Loucy (cell line): ENCODE measurements around the gene LINGO1.

Experiments
- H2AFZ ChIP-seq: fragments of 200-600 bp; sonication (generic); 2 replicates; pipeline ENCODE4 v1.6.0; 2016; ENCODE audit warnings: antibody characterized with exemption, mild to moderate bottlenecking, low read length, moderate library complexity
- H3F3A ChIP-seq: fragments of 200-600 bp; 2 replicates; pipeline ENCODE4 v1.6.0; 2016; ENCODE audit warnings: antibody characterized with exemption, low read depth, mild to moderate bottlenecking
- H3K27me3 ChIP-seq: fragments of 200-600 bp; sonication (generic); 2 replicates; pipeline ENCODE4 v1.6.1; 2014; ENCODE audit warnings: low read length, mild to moderate bottlenecking; ENCODE audit not compliant: insufficient read depth, poor library complexity, severe bottlenecking
- H3K36me3 ChIP-seq: fragments of 200-600 bp; sonication (generic); 2 replicates; pipeline ENCODE4 v1.6.1; 2016; ENCODE audit warnings: low read length; ENCODE audit not compliant: insufficient read depth
- H3K4me1 ChIP-seq: fragments of 200-600 bp; sonication (generic); 2 replicates; pipeline ENCODE4 v1.5.1; 2014; ENCODE audit warnings: low read length, mild to moderate bottlenecking; ENCODE audit not compliant: insufficient read depth, poor library complexity, severe bottlenecking
- H3K4me2 ChIP-seq: fragments of 200-600 bp; sonication (generic); 2 replicates; pipeline ENCODE4 v1.6.0; 2014; ENCODE audit warnings: antibody characterized with exemption, low read length, low read depth, mild to moderate bottlenecking; ENCODE audit not compliant: poor library complexity, severe bottlenecking
- H3K4me3 ChIP-seq: fragments of 200-600 bp; sonication (generic); 2 replicates; pipeline ENCODE4 v1.5.1; 2014; ENCODE audit warnings: low read length, mild to moderate bottlenecking, mixed read lengths; ENCODE audit not compliant: poor library complexity, severe bottlenecking
- H3K79me2 ChIP-seq: fragments of 200-600 bp; sonication (generic); 2 replicates; pipeline ENCODE4 v1.6.1; 2014; ENCODE audit warnings: low read length; ENCODE audit not compliant: insufficient read depth
- H3K9ac ChIP-seq: fragments of 200-600 bp; sonication (generic); 2 replicates; pipeline ENCODE4 v1.6.0; 2014; ENCODE audit warnings: mild to moderate bottlenecking, low read depth, low read length, moderate library complexity; ENCODE audit not compliant: poor library complexity, severe bottlenecking
- H3K9me2 ChIP-seq: fragments of 200-600 bp; sonication (generic); replicated peaks from 2 replicates; pipeline ENCODE4 v1.6.1; 2016; ENCODE audit warnings: low read depth, low read length, mixed read lengths
- H3K9me3 ChIP-seq: fragments of 200-600 bp; sonication (generic); 2 replicates; pipeline ENCODE4 v1.6.1; 2014; ENCODE audit warnings: mild to moderate bottlenecking, antibody characterized with exemption, low read length, low read depth; ENCODE audit not compliant: insufficient read depth
- H4K20me1 ChIP-seq: fragments of 200-600 bp; sonication (generic); 2 replicates; pipeline ENCODE4 v1.6.0; 2014; ENCODE audit warnings: antibody characterized with exemption, low read length, mild to moderate bottlenecking; ENCODE audit not compliant: insufficient read depth, poor library complexity, severe bottlenecking
- CTCF ChIP-seq: fragments of 200-600 bp; sonication (generic); conservative IDR thresholded peaks from 2 replicates; pipeline ENCODE4 v1.5.1; 2014; ENCODE audit warnings: mild to moderate bottlenecking, antibody characterized with exemption, low read length
- EZH2phosphoT487 ChIP-seq: fragments of 200-600 bp; IDR thresholded peaks from 2 replicates; pipeline ENCODE4 v1.6.1; 2018; ENCODE audit warnings: antibody characterized with exemption, mild to moderate bottlenecking, moderate library complexity, borderline replicate concordance

Gene LINGO1

DNA sequence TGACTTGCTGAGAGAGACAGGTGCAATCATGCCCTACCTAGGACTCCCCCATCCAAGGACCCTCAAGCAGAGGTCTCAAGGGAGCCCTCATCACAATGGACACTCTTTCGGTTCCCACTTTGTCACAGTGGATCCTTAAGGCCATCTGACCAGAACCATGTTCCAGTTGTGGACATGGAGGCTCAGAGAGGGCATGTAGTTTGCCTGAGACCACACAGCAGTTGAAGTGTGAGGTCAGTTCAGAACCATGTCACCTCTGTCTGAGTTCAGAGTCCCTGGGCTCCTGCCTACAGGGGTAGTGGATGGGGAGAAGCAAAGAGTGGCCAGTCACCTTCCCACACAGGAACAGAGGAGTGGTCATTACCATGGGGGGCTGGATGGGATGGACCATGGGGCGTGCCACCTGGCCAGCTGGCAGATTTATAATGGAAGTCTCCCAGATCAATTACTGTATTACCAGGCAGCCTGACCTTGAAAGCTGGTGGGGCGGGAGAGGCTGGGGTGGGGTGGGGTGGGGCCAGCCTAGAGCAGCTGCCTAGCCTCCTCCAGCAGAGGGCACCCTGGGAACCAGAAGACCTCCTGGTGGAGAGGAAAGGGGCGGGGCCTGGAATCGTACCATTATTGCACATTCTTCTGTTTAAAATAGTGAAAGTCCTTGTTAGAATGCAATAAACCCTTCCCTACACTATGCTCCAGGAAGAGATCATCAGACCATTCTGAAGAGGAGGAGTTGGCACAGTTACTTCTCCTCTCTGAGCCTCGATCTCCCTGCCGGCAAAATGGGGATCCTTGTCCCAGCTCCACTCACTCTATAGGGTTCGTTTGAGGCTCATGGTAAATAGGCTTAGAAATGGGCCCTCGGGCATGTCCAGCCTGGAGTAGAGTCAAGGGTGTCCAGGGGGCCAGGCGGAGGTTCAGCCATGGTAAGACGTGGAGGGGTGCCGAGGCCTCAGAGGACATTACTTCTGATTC lies 26.9 kb upstream of the LINGO1 start:
- Histone ChIP-seq H3K4me3 (no peak overlapping the region), H3K4me2 (no peak overlapping the region), H3K4me1 (no peaks in the 10 kb centered on the region), H3K9ac (no peak overlapping the region), H3K9me3 (no peaks in the 10 kb centered on the region), H3K27me3 (no peaks in the 10 kb centered on the region), H3K9me2 (no peaks in the 10 kb centered on the region), H2AFZ (peak overlapping the region; percentile 52), H3K79me2 (no peaks in the 10 kb centered on the region), H3K36me3 (no peaks in the 10 kb centered on the region), H4K20me1 (no peaks in the 10 kb centered on the region), H3F3A (no peaks in the 10 kb centered on the region)
- TF ChIP-seq CTCF = peak; percentile 57
- no peak for TF ChIP-seq EZH2phosphoT487

DNA sequence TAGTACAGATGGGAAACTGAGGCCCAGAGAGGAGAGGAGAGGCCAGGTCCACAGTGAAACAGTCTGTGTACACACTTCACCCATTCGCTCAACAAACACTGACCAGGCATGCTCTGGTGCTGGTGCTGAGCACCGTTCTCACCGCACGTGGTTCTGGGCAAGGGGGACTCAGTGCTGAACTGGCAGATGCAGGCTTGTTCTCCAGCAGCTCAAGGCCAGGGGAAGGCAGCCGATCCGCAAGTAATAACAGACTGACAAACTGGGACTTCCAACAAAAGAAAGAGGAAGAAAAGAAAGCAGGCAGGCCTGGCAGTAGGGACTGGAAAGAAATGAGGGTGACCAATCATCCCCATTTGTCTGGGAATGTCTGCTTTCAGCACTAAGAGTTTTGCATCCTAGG lies 25.6 kb upstream of the LINGO1 start:
- no peaks in the 10 kb centered on the region for H3K36me3 ChIP-seq
- no peaks in the 10 kb centered on the region for H3F3A ChIP-seq
- no peaks in the 10 kb centered on the region for H3K9me2 ChIP-seq
- no peak overlapping the region for H3K9ac ChIP-seq
- H3K79me2 ChIP-seq = no peaks in the 10 kb centered on the region
- no peaks in the 10 kb centered on the region for H3K9me3 ChIP-seq
- TF ChIP-seq EZH2phosphoT487 (no peak), CTCF (no peak)
- H3K4me1 ChIP-seq = no peaks in the 10 kb centered on the region
- H3K27me3 ChIP-seq = no peaks in the 10 kb centered on the region
- H3K4me2 ChIP-seq = no peak overlapping the region
- no peak overlapping the region for H3K4me3 ChIP-seq
- H4K20me1 ChIP-seq = no peaks in the 10 kb centered on the region
- no peak overlapping the region for H2AFZ ChIP-seq

DNA sequence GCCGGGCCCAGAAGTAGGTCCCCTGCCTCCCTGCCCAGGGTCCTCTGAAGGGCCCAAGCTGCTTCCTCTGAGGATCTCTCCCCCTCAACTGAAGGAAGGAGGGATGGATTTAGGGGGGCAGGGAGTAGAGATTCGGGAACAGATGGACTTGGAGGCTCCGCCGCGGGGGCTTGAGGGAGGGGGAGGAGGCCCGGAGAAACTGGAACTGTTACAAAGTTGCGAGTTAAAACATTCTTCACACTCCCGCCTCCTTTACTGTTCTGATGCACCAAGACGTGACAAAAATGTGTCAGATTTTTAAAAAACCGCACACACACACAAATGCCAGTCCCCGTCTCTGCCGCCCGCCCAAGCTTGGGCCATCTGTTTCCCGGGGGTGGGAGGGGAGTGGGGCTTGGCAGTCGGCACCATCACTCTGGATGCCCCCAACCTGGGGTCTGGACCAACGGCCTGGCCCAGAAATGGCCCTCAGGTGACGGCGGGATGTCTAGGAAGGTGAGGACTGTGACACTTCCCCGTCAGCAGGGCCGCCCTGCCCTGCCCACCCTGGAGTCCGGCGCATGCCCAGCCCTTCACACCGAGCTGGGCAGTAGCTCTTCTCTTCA lies 25.0 kb upstream of the LINGO1 start:
- no peaks in the 10 kb centered on the region for H3K4me1 ChIP-seq
- H2AFZ ChIP-seq = no peak overlapping the region
- no peak overlapping the region for H3K9ac ChIP-seq
- no peak overlapping the region for H3K4me2 ChIP-seq
- no peaks in the 10 kb centered on the region for H3K79me2 ChIP-seq
- H4K20me1 ChIP-seq = no peaks in the 10 kb centered on the region
- no peak overlapping the region for H3K4me3 ChIP-seq
- H3K9me3 ChIP-seq = no peaks in the 10 kb centered on the region
- H3K36me3 ChIP-seq = no peaks in the 10 kb centered on the region
- H3K27me3 ChIP-seq = no peaks in the 10 kb centered on the region
- no peaks in the 10 kb centered on the region for H3K9me2 ChIP-seq
- no peak for TF ChIP-seq EZH2phosphoT487
- TF ChIP-seq CTCF = no peak
- H3F3A ChIP-seq = no peaks in the 10 kb centered on the region
